NB4 (cell line): ENCODE measurements around the gene GABRB2.

Source experiments
- DNase-seq: peaks from one replicate; pipeline ENCODE4 v3.0.0; 2010; ENCODE audit warnings: low read depth
- H3K4me3 ChIP-seq: one replicate; pipeline ENCODE4 v1.5.1; 2011; ENCODE audit warnings: mild to moderate bottlenecking, low read depth, low read length, moderate library complexity
- CTCF ChIP-seq: IDR thresholded peaks from one replicate; pipeline ENCODE4 v1.5.1; 2012; ENCODE audit warnings: low read depth, low read length
- MYC ChIP-seq: IDR thresholded peaks from 2 replicates; pipeline ENCODE4 v1.6.1; 2011; ENCODE audit warnings: low read depth, low read length
- POLR2A ChIP-seq: IDR thresholded peaks from 2 replicates; pipeline ENCODE4 v1.6.1; 2011; ENCODE audit warnings: mild to moderate bottlenecking; ENCODE audit not compliant: insufficient read length; ENCODE audit errors: extremely low read depth
- TF ChIP-seq, protein P1 (sequence below): IDR thresholded peaks from 2 replicates; pipeline ENCODE4 v1.6.1; 2011; ENCODE audit warnings: low read depth, low read length

Gene GABRB2

DNA sequence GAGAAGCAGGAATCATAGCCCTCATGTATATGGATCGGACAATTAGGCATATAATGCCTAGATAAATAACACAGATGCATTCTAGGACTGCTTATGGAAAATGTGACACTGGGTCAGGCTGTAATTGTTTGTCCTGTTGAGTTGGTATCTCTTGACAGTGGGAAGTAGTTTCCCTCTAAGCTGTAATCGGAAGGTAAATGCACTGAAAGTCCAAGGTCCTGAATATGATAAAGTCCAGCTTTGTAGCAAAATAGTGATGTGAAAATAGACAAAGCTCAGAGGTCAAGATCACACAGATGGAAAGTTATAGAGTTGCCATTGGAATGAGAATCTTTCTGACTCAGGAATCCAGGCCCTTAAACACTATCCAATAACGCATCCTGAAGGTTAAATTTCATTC lies 214.2 kb downstream of the GABRB2 start:
- DNase-seq = no peak
- no peak overlapping the region for H3K4me3 ChIP-seq
- TF ChIP-seq POLR2A (no peak), CTCF (no peak), MYC (no peak)
- TF ChIP-seq, protein P1, sequence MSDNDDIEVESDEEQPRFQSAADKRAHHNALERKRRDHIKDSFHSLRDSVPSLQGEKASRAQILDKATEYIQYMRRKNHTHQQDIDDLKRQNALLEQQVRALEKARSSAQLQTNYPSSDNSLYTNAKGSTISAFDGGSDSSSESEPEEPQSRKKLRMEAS = no peak

DNA sequence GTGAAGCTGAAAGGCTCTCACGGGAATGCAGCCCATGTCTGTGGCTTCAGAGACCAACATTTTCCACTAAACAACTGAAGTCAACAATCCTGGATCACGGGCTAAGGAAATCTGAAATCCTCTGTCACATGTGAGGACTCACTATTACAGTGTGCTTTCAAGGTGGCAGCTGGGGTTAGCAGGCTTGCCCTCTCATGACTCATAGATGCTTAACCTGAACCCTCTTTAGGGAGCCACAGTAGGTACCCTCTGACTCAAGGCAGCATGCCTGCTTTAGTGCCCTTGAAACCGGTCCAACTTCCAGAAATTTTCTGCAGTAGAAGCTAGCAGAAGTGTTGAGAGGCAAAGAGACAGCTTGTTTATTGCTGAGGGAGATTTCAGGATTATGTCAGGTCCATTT lies 232.5 kb downstream of the GABRB2 start:
- TF ChIP-seq POLR2A (no peak), MYC (no peak), CTCF (no peak)
- TF ChIP-seq, protein P1 = no peak
- no peak overlapping the region for H3K4me3 ChIP-seq
- no peak for DNase-seq

GRCh38 chr5:161312882-161313281 lies 233.6 kb downstream of the GABRB2 start:
- H3K4me3 ChIP-seq = no peak overlapping the region
- no peak for TF ChIP-seq CTCF
- no peak for TF ChIP-seq POLR2A
- DNase-seq = no peak

- no peak for DNase-seq
- no peak for TF ChIP-seq MYC
- no peak for TF ChIP-seq CTCF
- TF ChIP-seq, protein P1 = no peak
- no peak for TF ChIP-seq POLR2A
- no peak overlapping the region for H3K4me3 ChIP-seq
Measured at GRCh38 chr5:161311965-161312364, 234.6 kb downstream of the GABRB2 start.

GRCh38 chr5:161311146-161311708 lies 235.3 kb downstream of the GABRB2 start:
- DNase-seq = no peak
- no peak overlapping the region for H3K4me3 ChIP-seq
- TF ChIP-seq, protein P1 = no peak
- no peak for TF ChIP-seq CTCF

DNA sequence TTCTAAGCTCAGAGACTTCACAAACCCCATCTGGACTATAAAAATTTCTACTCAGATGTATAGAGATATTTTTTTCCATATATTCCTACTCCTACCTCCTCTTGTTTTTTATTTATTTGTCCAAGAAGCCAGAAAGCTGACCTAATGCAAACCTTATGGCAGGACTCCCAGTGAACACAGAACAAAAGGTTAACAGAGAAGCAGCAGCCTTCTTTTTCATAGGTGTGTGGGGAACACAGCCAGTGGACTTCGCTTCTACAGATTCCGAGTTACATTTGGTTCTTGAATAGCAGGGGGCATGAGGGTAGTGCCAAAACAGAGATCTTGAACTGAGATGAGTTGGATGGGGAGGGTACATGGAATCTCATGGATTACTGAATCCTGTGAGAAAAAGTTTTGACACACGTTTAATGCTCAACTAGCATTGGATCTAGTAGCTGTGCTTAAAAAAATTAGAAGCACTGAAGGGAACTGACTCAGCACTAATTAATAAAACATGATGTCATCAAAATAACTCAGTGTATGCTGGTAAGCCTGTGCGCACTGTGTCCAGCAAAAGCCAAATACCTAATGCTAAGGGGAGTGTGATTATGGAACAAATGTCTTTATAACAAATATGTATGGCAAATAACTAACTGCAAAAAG lies 240.1 kb downstream of the GABRB2 start:
- H3K4me3 ChIP-seq = no peak overlapping the region

More for the DNA sequence above, 240.1 kb downstream of the GABRB2 start:
- TF ChIP-seq POLR2A (no peak), CTCF (no peak), MYC (no peak)
- TF ChIP-seq, protein P1 = no peak
- DNase-seq = no peak
